GM23338 (cell line): ENCODE measurements around the gene METTL18. TPM values are rescaled to one million over a fixed set of nuclear protein-coding genes. Genes with fewer than 3 reads are reported as not detected.

Experiments
- CREB1 ChIP-seq: fragments of 250-450 bp; sonication (Bioruptor Pico); IDR thresholded peaks from 2 replicates; pipeline ENCODE4 v1.5.0; 2020; ENCODE audit warnings: low read depth, mild to moderate bottlenecking, moderate library complexity
- ETS1 ChIP-seq: IDR thresholded peaks from 2 replicates; pipeline ENCODE4 v1.6.1; 2016; ENCODE audit warnings: antibody characterized with exemption
- POLR2AphosphoS5 ChIP-seq: IDR thresholded peaks from 2 replicates; pipeline ENCODE4 v1.6.1; 2016; ENCODE audit warnings: antibody characterized with exemption, low read depth
- REST ChIP-seq: IDR thresholded peaks from one replicate; pipeline ENCODE4 v1.6.1; 2018; ENCODE audit warnings: antibody characterized with exemption; ENCODE audit not compliant: unreplicated experiment
- STAT1 ChIP-seq: IDR thresholded peaks from one replicate; pipeline ENCODE4 v1.6.1; 2016; ENCODE audit warnings: antibody characterized with exemption; ENCODE audit not compliant: unreplicated experiment
- ZNF114 ChIP-seq: fragments of 250-450 bp; sonication (Bioruptor Pico); IDR thresholded peaks from 2 replicates; pipeline ENCODE4 v1.5.0; 2020; ENCODE audit warnings: mild to moderate bottlenecking, moderate library complexity
- ZNF462 ChIP-seq: fragments of 250-450 bp; sonication (Bioruptor Pico); IDR thresholded peaks from 2 replicates; pipeline ENCODE4 v1.5.0; 2020; ENCODE audit warnings: mild to moderate bottlenecking, moderate library complexity
- polyA plus RNA-seq: library from polyadenylated mRNA; unstranded; fragments of >200 nt; fragmentation: Nextera tagmentation; extraction: Ambion mirVana; gene quantifications from 2 replicates; pipeline ENCODE4 v1.2.1, GENCODE V29; 2016
- total RNA-seq: library from RNA; depleted of rRNA; stranded (reverse); fragments of >200 nt; shearing (Covaris generic); gene quantifications from 2 replicates; pipeline ENCODE4 v1.2.3, GENCODE V29; 2014

Gene METTL18
- total and polyA plus RNA-seq, 2 experiments from 2014 or later: 9.9 to 13.6 TPM

- TF ChIP-seq ZNF462 (CRISPR knock-in tag) (no peak), ETS1 (no peak), REST (no peak), STAT1 (no peak), CREB1 (no peak), ZNF114 (no peak), POLR2AphosphoS5 (no peak)
These were observed 26.8 kb upstream of the METTL18 start (continued) for GRCh38 chr1:169821500-169821899.
